RWPE1 (cell line): ENCODE data around the gene PCBP3.

Source experiments
- CTCF ChIA-PET: fragments of 350-600 bp; sonication (Branson Sonifier 250); formaldehyde crosslinking; extraction: SDS; loops from one replicate; lab custom pipeline; 2021; lab: Yijun Ruan, JAX
- POLR2A ChIA-PET: fragments of 400-600 bp; formaldehyde crosslinking; extraction: SDS; loops from one replicate; lab custom pipeline; 2020; ENCODE audit warnings: antibody characterized with exemption; ENCODE audit not compliant: low non-redundant PET; lab: Yijun Ruan, JAX
- DNase-seq: peaks from one replicate; pipeline ENCODE4 v3.0.0; 2012; ENCODE audit warnings: low spot score
- H3K27ac ChIP-seq: fragments of 450-650 bp; 2 replicates; pipeline ENCODE4 v1.5.1; 2017
- TF ChIP-seq, protein P1 (sequence below): fragments of 450-650 bp; conservative IDR thresholded peaks from 2 replicates; pipeline ENCODE4 v1.5.1; 2017; ENCODE audit warnings: low read depth, mild to moderate bottlenecking

Gene PCBP3

GRCh38 chr21:45640001-45640887, 3.3 kb upstream of the PCBP3 start:
- POLR2A ChIA-PET = no interaction called here
- H3K27ac ChIP-seq = peak overlapping the region; percentile 37; the same call in 1 of the 2 replicates
- CTCF ChIA-PET = interaction anchor here (0.5 kb wide), 1 partner anchor 174 kb away, joined by 3 read pairs; no protein-coding TSS in a partner anchor
- no peak for DNase-seq
- TF ChIP-seq, protein P1, sequence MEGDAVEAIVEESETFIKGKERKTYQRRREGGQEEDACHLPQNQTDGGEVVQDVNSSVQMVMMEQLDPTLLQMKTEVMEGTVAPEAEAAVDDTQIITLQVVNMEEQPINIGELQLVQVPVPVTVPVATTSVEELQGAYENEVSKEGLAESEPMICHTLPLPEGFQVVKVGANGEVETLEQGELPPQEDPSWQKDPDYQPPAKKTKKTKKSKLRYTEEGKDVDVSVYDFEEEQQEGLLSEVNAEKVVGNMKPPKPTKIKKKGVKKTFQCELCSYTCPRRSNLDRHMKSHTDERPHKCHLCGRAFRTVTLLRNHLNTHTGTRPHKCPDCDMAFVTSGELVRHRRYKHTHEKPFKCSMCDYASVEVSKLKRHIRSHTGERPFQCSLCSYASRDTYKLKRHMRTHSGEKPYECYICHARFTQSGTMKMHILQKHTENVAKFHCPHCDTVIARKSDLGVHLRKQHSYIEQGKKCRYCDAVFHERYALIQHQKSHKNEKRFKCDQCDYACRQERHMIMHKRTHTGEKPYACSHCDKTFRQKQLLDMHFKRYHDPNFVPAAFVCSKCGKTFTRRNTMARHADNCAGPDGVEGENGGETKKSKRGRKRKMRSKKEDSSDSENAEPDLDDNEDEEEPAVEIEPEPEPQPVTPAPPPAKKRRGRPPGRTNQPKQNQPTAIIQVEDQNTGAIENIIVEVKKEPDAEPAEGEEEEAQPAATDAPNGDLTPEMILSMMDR = no peak

DNA sequence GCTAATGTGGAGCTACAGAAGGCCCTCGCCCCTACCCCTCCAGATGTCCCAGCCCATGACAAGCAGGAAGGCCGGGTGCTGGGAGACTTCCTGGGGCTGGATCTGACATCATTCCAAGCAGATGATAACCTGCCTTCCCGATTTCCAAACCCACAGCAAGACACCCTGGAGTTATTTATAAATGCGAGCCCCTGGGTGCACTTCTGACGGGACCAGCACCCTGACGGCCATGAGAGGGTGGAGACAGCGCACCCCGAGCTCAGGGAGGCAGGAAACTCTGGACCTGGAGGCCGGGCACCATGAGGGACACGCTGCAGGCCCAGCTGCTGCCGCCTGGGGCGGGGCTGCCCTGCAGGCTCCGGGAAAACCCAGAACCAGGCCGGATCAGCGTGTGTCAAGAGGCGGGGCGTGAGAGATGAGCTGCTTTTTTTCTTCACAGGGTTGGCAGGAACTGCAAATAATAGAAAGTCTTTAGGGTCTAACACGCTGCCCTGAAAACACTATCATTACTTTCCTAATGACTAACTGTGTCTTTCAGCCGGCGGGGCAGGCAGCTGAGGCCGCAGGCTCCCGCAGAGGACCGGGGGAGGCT, 2.5 kb upstream of the PCBP3 start:
- DNase-seq = peak; percentile 33
- peak overlapping the region; percentile 37 for H3K27ac ChIP-seq
- CTCF ChIA-PET = interaction anchor here (0.5 to 0.8 kb wide), 2 partner anchors 173 to 282 kb away, joined by 3 read pairs; no protein-coding TSS in a partner anchor
- POLR2A ChIA-PET = no interaction called here
- TF ChIP-seq, protein P1 = no peak

- CTCF ChIA-PET = interaction anchor here (0.7 to 0.8 kb wide), 2 partner anchors 282 to 1013 kb away, joined by 3 read pairs; no protein-coding TSS in a partner anchor
- DNase-seq = no peak
- POLR2A ChIA-PET = no interaction called here
- peak overlapping the region; percentile 37 for H3K27ac ChIP-seq
- TF ChIP-seq, protein P1 = no peak
Observed at GRCh38 chr21:45641480-45642035, 2.0 kb upstream of the PCBP3 start.

DNA sequence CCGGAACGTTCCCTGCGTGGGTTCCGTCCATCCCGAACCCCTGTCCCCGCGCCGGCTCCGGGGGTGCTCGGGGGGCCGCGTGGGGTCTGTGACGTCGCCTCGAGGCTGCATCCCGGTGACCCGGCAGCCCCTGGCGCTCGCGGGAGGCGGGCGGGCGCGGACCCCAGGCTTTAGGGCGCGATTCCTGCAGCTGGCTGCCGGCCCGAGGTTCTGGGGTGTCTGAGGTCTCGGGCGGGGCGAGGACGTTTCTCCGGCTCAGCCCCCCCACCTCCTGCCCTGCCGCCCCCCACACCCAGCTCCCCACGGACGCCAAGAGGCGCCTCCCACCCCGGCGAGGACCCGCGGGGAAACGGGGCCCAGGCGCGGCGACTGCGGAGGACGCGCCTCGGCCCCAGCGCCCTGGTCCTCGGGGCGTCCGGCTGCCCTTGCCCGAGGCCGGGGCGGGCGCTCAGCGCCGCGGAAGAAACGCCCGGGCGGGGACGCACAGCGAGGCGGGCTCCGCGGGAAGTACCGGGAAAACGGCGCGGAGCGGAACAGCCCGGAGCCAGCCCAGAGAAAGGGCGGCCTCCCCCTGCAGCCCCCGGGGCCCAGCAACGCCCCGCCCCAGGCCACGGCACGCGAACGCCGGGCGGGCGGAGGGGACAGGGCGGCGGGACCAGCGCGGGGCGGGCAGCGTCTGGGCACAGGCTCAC, 1.3 kb upstream of the PCBP3 start:
- no peak for DNase-seq
- H3K27ac ChIP-seq = peak overlapping the region; percentile 21; the same call in 1 of the 2 replicates
- POLR2A ChIA-PET = no interaction called here
- CTCF ChIA-PET = interaction anchor here (0.7 kb wide), 1 partner anchor 1014 kb away, joined by 3 read pairs; no protein-coding TSS in a partner anchor
- TF ChIP-seq, protein P1 = no peak

DNA sequence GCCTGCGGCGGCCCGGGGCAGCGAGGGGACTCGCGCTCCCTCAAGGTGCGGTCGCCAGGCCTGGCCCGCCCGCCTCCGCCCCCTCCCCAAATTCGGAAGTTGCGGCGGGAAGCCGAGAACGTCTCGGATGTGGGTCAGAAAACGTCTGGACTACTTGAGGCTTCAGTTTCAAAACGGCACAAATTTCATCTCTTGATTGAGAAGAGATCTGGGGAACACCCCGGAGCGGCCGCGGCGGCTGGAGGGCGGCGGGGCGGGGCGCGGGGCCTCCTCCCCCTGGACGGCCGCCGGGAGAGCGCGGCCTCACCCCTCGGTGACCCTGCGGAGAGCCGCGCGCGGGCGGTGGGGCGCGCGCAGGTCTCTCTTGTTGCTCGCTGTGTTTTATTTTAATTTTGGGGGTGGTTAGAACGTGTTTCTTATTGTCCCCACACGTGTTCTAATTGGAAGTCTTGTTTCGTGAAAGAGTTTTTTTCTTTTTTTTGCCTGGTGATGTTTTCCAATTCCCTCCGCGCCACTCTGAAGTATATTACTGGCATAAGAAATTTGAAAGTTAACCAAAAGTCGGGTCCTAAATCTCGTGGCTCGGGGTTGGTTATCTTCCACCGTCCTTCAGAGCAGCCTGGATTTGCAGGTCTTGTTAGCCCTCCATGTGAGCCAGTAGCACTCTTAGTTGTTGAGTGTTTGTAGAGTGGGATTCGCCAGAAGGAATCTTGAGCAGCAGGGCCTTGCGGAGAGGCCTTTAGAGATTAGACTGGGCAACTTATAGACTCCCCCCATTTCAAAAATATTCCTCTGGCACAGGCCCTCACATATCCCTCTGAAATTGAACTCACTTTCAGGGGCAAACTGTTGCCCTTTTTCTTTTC, 749 bp downstream of the PCBP3 start:
- H3K27ac ChIP-seq = peak overlapping the region; percentile 52
- ChIA-PET CTCF (no interaction called here), POLR2A (no interaction called here)
- TF ChIP-seq, protein P1 = no peak
- no peak for DNase-seq
